ENCODE results near the gene GEMIN7. TPM values are rescaled to one million over a fixed set of nuclear protein-coding genes. Genes with fewer than 3 reads are reported as not detected.
A peak's percentile ranks its signal among the peaks of the same experiment; 100 is the strongest.

Gene GEMIN7
- total and polyA plus RNA-seq, 2 experiments from 2014 or later: 49.6 to 90.5 TPM

GRCh38 chr19:45128146-45128545 lies 49.1 kb downstream of the GEMIN7 start:
- Histone ChIP-seq H3K4me3 (no peak overlapping the region), H3K9me2 (ENCODE audit: insufficient read depth) (no peaks in the 10 kb centered on the region), H3K36me3 (ENCODE audit: insufficient read depth) (no peaks in the 10 kb centered on the region), H3K27ac (ENCODE audit: low read depth) (0 out of 2 replicates have a peak overlapping the region, but pooled peaks have one; percentile 9), H3K79me2 (replicated peaks; ENCODE audit: insufficient read depth) (peaks cover 52% of the 10 kb centered on the region), H3K27me3 (ENCODE audit: insufficient read depth) (no peaks in the 10 kb centered on the region), H2AFZ (no peak overlapping the region), H3F3A (replicated peaks; ENCODE audit: low read depth) (0 out of 2 replicates have a peak, but pooled peaks cover 2% of the 10 kb centered on the region), H4K20me1 (replicated peaks; ENCODE audit: insufficient read depth) (peaks cover 44% of the 10 kb centered on the region), H3K4me2 (no peak overlapping the region), H3K4me1 (ENCODE audit: insufficient read depth) (0 out of 2 replicates have a peak, but pooled peaks cover 2% of the 10 kb centered on the region)
- peaks cover 15% of the 10 kb centered on the region; the same call in 2 of the 3 replicates for H3K4me1 Mint-ChIP-seq
- H3K27ac Mint-ChIP-seq: no peak overlapping the region
- no peaks in the 10 kb centered on the region for H3K36me3 Mint-ChIP-seq (ENCODE audit: low read depth)
- H3K27me3 Mint-ChIP-seq (ENCODE audit: insufficient read depth, low read depth, poor library complexity): peaks cover 3% of the 10 kb centered on the region
- DNase-seq (ENCODE audit: low spot score) (no peak), ATAC-seq (no peak)
- TF ChIP-seq JUNB (IDR thresholded peaks at IDR 0.05; ENCODE audit: unreplicated experiment) (no peak), EZH2phosphoT487 (IDR thresholded peaks at IDR 0.05; ENCODE audit: unreplicated experiment) (no peak), ZNF331 (CRISPR knock-in tag; IDR thresholded peaks at IDR 0.05; ENCODE audit: low read depth) (no peak), EZH2 (IDR thresholded peaks at IDR 0.05; ENCODE audit: low read depth, unreplicated experiment) (no peak), CREB1 (CRISPR knock-in tag; IDR thresholded peaks at IDR 0.05; ENCODE audit: low read depth) (no peak), POLR2AphosphoS5 (IDR thresholded peaks at IDR 0.05; ENCODE audit: low read depth) (no peak), STAT1 (IDR thresholded peaks at IDR 0.05; ENCODE audit: unreplicated experiment) (no peak), NANOG (IDR thresholded peaks at IDR 0.05; ENCODE audit: borderline replicate concordance) (no peak), ZNF114 (CRISPR knock-in tag; IDR thresholded peaks at IDR 0.05) (no peak)
- TF ChIP-seq, protein P1, sequence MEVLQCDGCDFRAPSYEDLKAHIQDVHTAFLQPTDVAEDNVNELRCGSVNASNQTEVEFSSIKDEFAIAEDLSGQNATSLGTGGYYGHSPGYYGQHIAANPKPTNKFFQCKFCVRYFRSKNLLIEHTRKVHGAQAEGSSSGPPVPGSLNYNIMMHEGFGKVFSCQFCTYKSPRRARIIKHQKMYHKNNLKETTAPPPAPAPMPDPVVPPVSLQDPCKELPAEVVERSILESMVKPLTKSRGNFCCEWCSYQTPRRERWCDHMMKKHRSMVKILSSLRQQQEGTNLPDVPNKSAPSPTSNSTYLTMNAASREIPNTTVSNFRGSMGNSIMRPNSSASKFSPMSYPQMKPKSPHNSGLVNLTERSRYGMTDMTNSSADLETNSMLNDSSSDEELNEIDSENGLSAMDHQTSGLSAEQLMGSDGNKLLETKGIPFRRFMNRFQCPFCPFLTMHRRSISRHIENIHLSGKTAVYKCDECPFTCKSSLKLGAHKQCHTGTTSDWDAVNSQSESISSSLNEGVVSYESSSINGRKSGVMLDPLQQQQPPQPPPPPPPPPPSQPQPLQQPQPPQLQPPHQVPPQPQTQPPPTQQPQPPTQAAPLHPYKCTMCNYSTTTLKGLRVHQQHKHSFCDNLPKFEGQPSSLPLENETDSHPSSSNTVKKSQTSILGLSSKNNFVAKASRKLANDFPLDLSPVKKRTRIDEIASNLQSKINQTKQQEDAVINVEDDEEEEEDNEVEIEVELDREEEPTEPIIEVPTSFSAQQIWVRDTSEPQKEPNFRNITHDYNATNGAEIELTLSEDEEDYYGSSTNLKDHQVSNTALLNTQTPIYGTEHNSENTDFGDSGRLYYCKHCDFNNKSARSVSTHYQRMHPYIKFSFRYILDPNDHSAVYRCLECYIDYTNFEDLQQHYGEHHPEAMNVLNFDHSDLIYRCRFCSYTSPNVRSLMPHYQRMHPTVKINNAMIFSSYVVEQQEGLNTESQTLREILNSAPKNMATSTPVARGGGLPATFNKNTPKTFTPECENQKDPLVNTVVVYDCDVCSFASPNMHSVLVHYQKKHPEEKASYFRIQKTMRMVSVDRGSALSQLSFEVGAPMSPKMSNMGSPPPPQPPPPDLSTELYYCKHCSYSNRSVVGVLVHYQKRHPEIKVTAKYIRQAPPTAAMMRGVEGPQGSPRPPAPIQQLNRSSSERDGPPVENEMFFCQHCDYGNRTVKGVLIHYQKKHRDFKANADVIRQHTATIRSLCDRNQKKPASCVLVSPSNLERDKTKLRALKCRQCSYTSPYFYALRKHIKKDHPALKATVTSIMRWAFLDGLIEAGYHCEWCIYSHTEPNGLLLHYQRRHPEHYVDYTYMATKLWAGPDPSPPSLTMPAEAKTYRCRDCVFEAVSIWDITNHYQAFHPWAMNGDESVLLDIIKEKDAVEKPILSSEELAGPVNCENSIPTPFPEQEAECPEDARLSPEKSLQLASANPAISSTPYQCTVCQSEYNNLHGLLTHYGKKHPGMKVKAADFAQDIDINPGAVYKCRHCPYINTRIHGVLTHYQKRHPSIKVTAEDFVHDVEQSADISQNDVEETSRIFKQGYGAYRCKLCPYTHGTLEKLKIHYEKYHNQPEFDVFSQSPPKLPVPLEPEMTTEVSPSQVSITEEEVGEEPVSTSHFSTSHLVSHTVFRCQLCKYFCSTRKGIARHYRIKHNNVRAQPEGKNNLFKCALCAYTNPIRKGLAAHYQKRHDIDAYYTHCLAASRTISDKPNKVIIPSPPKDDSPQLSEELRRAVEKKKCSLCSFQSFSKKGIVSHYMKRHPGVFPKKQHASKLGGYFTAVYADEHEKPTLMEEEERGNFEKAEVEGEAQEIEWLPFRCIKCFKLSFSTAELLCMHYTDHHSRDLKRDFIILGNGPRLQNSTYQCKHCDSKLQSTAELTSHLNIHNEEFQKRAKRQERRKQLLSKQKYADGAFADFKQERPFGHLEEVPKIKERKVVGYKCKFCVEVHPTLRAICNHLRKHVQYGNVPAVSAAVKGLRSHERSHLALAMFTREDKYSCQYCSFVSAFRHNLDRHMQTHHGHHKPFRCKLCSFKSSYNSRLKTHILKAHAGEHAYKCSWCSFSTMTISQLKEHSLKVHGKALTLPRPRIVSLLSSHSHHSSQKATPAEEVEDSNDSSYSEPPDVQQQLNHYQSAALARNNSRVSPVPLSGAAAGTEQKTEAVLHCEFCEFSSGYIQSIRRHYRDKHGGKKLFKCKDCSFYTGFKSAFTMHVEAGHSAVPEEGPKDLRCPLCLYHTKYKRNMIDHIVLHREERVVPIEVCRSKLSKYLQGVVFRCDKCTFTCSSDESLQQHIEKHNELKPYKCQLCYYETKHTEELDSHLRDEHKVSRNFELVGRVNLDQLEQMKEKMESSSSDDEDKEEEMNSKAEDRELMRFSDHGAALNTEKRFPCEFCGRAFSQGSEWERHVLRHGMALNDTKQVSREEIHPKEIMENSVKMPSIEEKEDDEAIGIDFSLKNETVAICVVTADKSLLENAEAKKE (CRISPR knock-in tag; IDR thresholded peaks at IDR 0.05): no peak
- TF ChIP-seq, protein P2, sequence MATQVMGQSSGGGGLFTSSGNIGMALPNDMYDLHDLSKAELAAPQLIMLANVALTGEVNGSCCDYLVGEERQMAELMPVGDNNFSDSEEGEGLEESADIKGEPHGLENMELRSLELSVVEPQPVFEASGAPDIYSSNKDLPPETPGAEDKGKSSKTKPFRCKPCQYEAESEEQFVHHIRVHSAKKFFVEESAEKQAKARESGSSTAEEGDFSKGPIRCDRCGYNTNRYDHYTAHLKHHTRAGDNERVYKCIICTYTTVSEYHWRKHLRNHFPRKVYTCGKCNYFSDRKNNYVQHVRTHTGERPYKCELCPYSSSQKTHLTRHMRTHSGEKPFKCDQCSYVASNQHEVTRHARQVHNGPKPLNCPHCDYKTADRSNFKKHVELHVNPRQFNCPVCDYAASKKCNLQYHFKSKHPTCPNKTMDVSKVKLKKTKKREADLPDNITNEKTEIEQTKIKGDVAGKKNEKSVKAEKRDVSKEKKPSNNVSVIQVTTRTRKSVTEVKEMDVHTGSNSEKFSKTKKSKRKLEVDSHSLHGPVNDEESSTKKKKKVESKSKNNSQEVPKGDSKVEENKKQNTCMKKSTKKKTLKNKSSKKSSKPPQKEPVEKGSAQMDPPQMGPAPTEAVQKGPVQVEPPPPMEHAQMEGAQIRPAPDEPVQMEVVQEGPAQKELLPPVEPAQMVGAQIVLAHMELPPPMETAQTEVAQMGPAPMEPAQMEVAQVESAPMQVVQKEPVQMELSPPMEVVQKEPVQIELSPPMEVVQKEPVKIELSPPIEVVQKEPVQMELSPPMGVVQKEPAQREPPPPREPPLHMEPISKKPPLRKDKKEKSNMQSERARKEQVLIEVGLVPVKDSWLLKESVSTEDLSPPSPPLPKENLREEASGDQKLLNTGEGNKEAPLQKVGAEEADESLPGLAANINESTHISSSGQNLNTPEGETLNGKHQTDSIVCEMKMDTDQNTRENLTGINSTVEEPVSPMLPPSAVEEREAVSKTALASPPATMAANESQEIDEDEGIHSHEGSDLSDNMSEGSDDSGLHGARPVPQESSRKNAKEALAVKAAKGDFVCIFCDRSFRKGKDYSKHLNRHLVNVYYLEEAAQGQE (IDR thresholded peaks at IDR 0.05; ENCODE audit: unreplicated experiment): no peak
- TF ChIP-seq, protein P3, sequence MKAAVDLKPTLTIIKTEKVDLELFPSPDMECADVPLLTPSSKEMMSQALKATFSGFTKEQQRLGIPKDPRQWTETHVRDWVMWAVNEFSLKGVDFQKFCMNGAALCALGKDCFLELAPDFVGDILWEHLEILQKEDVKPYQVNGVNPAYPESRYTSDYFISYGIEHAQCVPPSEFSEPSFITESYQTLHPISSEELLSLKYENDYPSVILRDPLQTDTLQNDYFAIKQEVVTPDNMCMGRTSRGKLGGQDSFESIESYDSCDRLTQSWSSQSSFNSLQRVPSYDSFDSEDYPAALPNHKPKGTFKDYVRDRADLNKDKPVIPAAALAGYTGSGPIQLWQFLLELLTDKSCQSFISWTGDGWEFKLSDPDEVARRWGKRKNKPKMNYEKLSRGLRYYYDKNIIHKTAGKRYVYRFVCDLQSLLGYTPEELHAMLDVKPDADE (IDR thresholded peaks at IDR 0.05): no peak
- TF ChIP-seq, protein P4, sequence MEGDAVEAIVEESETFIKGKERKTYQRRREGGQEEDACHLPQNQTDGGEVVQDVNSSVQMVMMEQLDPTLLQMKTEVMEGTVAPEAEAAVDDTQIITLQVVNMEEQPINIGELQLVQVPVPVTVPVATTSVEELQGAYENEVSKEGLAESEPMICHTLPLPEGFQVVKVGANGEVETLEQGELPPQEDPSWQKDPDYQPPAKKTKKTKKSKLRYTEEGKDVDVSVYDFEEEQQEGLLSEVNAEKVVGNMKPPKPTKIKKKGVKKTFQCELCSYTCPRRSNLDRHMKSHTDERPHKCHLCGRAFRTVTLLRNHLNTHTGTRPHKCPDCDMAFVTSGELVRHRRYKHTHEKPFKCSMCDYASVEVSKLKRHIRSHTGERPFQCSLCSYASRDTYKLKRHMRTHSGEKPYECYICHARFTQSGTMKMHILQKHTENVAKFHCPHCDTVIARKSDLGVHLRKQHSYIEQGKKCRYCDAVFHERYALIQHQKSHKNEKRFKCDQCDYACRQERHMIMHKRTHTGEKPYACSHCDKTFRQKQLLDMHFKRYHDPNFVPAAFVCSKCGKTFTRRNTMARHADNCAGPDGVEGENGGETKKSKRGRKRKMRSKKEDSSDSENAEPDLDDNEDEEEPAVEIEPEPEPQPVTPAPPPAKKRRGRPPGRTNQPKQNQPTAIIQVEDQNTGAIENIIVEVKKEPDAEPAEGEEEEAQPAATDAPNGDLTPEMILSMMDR (conservative IDR thresholded peaks at IDR 0.05; ENCODE audit: low read depth in 2 of 2): no peak
- no peak overlapping the region for H3K4me3 Mint-ChIP-seq
- H3K9me3 Mint-ChIP-seq: no peaks in the 10 kb centered on the region

Measured in GM23338 (cell line).